Upper lobe of left lung (tissue), 4 donors: Measurements from ENCODE around the gene WFDC1.

ENCODE experiments used
- CTCF ChIP-seq, 6 experiments: fragments of 450-650 bp in 4 of 6; fragments of 200-600 bp in 2 of 6; sonication (generic) in 2 of 6; IDR thresholded peaks; one replicate each; pipeline ENCODE4 v1.5.1; 2016 to 2019; ENCODE audit warnings: antibody characterized with exemption in 6 of 6
- EP300 ChIP-seq, 4 donors: sonication (generic); formaldehyde crosslinking; IDR thresholded peaks; one replicate each; pipeline ENCODE4 v1.5.1; 2017; ENCODE audit warnings: antibody characterized with exemption in 4 of 4, control low read depth in 2 of 4
- POLR2A ChIP-seq, 4 donors: fragments of 450-650 bp; IDR thresholded peaks; one replicate each; pipeline ENCODE4 v1.5.1; 2016 to 2017; ENCODE audit warnings: antibody characterized with exemption in 4 of 4, mild to moderate bottlenecking in 2 of 4
- POLR2AphosphoS5 ChIP-seq, 2 donors: sonication (generic); formaldehyde crosslinking; IDR thresholded peaks; one replicate each; pipeline ENCODE4 v1.5.1; 2017; ENCODE audit warnings: antibody characterized with exemption in 2 of 2

GRCh38 chr16:84270071-84270470, 24.6 kb upstream of the WFDC1 start:
- TF ChIP-seq CTCF (IDR thresholded peaks at IDR 0.05) (no peak), POLR2A (IDR thresholded peaks at IDR 0.05) (no peak), EP300 (IDR thresholded peaks at IDR 0.05) (no peak), POLR2AphosphoS5 (IDR thresholded peaks at IDR 0.05) (no peak)
